Measurements from ENCODE around the gene WSB1.

WSB1 gene

GRCh38 chr17:27349540-27350021, 55.7 kb downstream of the WSB1 start:
- H3K36me3 ChIP-seq (ENCODE audit: insufficient read depth, low read length): no peaks in the 10 kb centered on the region
- H3K4me2 ChIP-seq (ENCODE audit: low read length): peak overlapping the region; percentile 68
- no peaks in the 10 kb centered on the region for H3K9me3 ChIP-seq (ENCODE audit: low read length)
- H2AFZ ChIP-seq (ENCODE audit: low read length): no peak overlapping the region
- H3K4me3 ChIP-seq (ENCODE audit: low read depth, low read length, poor library complexity, severe bottlenecking): peak overlapping the region; percentile 57
- H4K20me1 ChIP-seq (ENCODE audit: insufficient read depth, low read length): no peaks in the 10 kb centered on the region
- TF ChIP-seq CTCF (IDR thresholded peaks at IDR 0.05; ENCODE audit: low read length) (no peak), EZH2 (IDR thresholded peaks at IDR 0.05; ENCODE audit: borderline replicate concordance, low read length) (no peak)
- 0 out of 2 replicates have a peak, but pooled peaks cover 7% of the 10 kb centered on the region for H3F3A ChIP-seq (ENCODE audit: insufficient read depth, low read length)
- no peaks in the 10 kb centered on the region for H3K27me3 ChIP-seq (ENCODE audit: insufficient read depth, low read length)
- H3K79me2 ChIP-seq (ENCODE audit: insufficient read depth, low read length): no peaks in the 10 kb centered on the region
- no peaks in the 10 kb centered on the region for H3K9me2 ChIP-seq (ENCODE audit: low read depth, low read length)
- peak overlapping the region; percentile 78 for H3K9ac ChIP-seq (ENCODE audit: low read length)
- H3K27ac ChIP-seq (ENCODE audit: low read depth, low read length, poor library complexity, severe bottlenecking): peak overlapping the region; percentile 96
- H3K4me1 ChIP-seq (ENCODE audit: insufficient read depth, low read length, severe bottlenecking): peaks cover 73% of the 10 kb centered on the region

- Histone ChIP-seq H3K4me2 (ENCODE audit: low read length) (peak overlapping the region; percentile 89; the same call in 1 of the 2 replicates), H3K9me3 (ENCODE audit: low read length) (no peaks in the 10 kb centered on the region), H3K9me2 (ENCODE audit: low read depth, low read length) (no peaks in the 10 kb centered on the region), H4K20me1 (ENCODE audit: insufficient read depth, low read length) (no peaks in the 10 kb centered on the region), H3K4me1 (ENCODE audit: insufficient read depth, low read length, severe bottlenecking) (peaks cover 53% of the 10 kb centered on the region), H3K79me2 (ENCODE audit: insufficient read depth, low read length) (no peaks in the 10 kb centered on the region), H3K27me3 (ENCODE audit: insufficient read depth, low read length) (no peaks in the 10 kb centered on the region), H3K4me3 (ENCODE audit: low read depth, low read length, poor library complexity, severe bottlenecking) (peak overlapping the region; percentile 94), H3K27ac (ENCODE audit: low read depth, low read length, poor library complexity, severe bottlenecking) (peak overlapping the region; percentile 83), H2AFZ (ENCODE audit: low read length) (no peak overlapping the region), H3K36me3 (ENCODE audit: insufficient read depth, low read length) (no peaks in the 10 kb centered on the region), H3F3A (ENCODE audit: insufficient read depth, low read length) (0 out of 2 replicates have a peak, but pooled peaks cover 7% of the 10 kb centered on the region), H3K9ac (ENCODE audit: low read length) (no peak overlapping the region)
- no peak for TF ChIP-seq EZH2 (IDR thresholded peaks at IDR 0.05; ENCODE audit: borderline replicate concordance, low read length)
- TF ChIP-seq CTCF (IDR thresholded peaks at IDR 0.05; ENCODE audit: low read length): no peak
These were observed 57.8 kb downstream of the WSB1 start for GRCh38 chr17:27351759-27352158.

GRCh38 chr17:27352448-27353032, 58.6 kb downstream of the WSB1 start:
- H3K79me2 ChIP-seq (ENCODE audit: insufficient read depth, low read length): no peaks in the 10 kb centered on the region
- H3K9ac ChIP-seq (ENCODE audit: low read length): peak overlapping the region; percentile 91
- peaks cover 47% of the 10 kb centered on the region for H3K4me1 ChIP-seq (ENCODE audit: insufficient read depth, low read length, severe bottlenecking)
- H3F3A ChIP-seq (ENCODE audit: insufficient read depth, low read length): 0 out of 2 replicates have a peak, but pooled peaks cover 7% of the 10 kb centered on the region
- H2AFZ ChIP-seq (ENCODE audit: low read length): no peak overlapping the region
- TF ChIP-seq CTCF (IDR thresholded peaks at IDR 0.05; ENCODE audit: low read length) (no peak), EZH2 (IDR thresholded peaks at IDR 0.05; ENCODE audit: borderline replicate concordance, low read length) (no peak)
- H3K4me2 ChIP-seq (ENCODE audit: low read length): peak overlapping the region; percentile 89
- H3K27me3 ChIP-seq (ENCODE audit: insufficient read depth, low read length): no peaks in the 10 kb centered on the region
- H3K9me3 ChIP-seq (ENCODE audit: low read length): no peaks in the 10 kb centered on the region
- H3K27ac ChIP-seq (ENCODE audit: low read depth, low read length, poor library complexity, severe bottlenecking): peak overlapping the region; percentile 83
- H4K20me1 ChIP-seq (ENCODE audit: insufficient read depth, low read length): no peaks in the 10 kb centered on the region
- peak overlapping the region; percentile 94 for H3K4me3 ChIP-seq (ENCODE audit: low read depth, low read length, poor library complexity, severe bottlenecking)
- no peaks in the 10 kb centered on the region for H3K9me2 ChIP-seq (ENCODE audit: low read depth, low read length)
- no peaks in the 10 kb centered on the region for H3K36me3 ChIP-seq (ENCODE audit: insufficient read depth, low read length)
